ENCODE data around the gene CACNA1A.

CACNA1A gene

DNA sequence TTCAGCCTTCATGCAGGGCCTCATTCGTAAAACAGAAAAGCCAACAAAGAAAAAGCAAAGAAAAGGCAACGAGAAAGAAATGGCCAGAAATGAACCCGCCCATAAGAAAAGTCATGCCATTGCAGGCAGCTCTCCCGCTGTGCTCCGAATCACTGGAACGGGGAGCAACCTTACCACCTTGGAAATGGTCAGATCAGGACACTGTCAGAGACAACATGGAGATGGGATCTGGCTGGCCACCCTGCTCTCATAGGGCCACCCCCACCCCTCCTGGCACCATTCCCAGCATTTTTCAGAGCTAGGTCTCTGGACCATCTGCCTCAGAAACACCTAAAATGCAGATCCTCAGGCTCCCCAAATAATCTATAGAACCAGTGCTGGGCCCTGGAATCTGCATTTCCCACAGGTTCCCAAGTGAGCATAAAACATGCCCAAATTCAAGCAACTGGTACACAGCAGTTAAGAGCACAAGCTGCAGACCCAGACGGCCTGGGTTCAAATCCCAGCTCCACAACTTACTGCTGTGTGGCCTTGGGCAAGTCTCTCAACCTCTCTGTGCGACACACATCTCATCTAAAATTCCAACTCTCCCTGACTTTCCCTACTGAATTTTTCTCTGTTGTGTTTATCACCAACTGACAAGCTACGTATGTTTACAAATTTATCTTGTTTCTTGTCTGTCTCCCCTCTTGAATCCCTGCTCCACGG lies 204.5 kb downstream of the CACNA1A start:
- DNase-seq, result no peak

DNA sequence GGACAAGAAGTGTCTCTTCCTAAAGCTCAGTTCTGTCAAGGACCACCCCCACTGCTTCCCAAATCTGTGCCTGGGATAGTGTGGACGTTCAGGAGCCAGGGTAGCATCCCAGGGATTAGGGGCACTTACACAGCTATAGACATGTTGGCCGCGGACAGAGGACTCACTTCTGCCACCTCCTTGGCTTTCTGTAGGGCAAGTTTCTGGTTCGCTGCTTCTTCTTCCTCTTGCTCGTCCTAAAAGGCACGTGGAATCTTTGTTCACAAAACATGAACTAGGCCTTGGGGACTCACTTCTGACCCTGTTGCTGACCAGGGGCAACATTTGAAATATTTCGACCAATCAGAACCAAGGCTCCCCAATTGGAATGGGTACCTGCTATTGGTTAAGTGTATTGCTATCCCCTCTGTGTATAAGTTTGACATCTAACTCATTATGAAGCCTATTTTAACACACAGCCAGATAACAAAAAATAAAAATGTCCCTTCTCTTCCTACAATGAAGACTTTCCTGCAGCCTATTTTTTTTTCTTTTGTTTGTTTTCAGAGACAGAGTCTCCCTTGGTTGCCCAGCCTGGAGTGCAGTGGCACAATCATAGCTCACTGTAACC lies 205.8 kb downstream of the CACNA1A start:
- no peak for DNase-seq

DNA sequence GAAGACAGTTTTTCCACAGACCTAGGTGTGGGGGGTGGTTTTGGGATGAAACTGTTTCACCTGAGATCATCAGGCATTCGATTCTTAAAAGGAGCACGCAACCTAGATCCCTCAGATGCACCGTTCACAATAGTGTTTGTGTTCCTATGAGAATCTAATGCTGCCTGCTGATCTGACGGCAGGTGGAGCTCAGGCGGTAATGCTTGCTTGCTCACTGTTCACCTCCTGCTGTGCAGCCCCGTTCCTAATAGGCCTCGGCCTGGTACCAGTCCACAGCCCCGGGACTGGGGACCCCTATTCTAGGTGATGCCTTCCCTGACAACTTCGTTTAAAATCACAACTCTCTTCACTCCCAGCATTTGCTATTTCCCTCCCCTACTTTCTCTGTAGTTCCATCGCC lies 206.4 kb downstream of the CACNA1A start:
- DNase-seq, result no peak

DNA sequence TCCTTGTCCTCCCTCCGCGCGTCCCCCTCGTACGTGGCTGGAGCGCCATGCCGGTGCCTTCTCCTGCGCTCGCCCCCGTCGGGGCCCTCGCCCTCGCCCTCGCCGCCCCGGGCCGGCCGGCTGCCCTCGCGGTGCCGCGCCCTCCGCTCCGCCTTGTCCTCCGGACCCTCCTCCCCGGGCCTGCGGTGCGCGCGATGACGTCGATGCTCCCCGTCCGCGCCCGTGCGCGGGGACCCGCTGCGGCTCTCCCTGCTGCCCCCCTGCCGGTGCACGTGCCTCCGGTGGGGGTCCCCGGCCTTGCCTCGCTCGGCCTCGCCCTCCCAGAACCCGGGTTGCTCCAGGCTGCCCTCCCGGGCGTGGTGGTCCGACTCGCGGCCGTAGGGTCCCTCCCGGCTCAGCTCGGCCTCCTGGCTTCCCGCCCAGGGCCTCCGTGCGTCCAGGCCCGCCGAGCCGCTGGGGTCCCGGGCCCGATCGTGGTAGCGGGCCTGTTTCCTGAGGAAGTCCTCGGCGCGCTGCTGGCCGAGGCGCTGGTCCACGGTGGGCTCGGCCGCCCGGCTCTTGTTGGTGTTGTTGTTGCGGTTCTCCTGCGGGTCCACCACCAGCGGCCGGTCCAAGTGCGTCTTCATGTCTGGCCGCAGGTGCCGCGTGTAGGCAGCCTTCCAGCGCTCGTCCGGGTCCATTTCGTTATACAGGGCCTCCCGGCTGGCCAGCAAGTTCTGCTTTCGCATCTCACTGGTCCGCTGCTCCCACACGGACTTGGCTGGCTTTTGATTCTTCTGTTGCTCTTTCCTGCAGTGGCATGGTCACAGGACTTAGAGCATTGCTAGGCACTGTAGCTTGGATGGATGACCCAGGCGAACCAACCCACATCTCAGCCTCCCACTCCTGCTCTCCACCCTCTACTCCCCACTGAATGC lies 207.5 kb downstream of the CACNA1A start:
- no peak for DNase-seq

DNA sequence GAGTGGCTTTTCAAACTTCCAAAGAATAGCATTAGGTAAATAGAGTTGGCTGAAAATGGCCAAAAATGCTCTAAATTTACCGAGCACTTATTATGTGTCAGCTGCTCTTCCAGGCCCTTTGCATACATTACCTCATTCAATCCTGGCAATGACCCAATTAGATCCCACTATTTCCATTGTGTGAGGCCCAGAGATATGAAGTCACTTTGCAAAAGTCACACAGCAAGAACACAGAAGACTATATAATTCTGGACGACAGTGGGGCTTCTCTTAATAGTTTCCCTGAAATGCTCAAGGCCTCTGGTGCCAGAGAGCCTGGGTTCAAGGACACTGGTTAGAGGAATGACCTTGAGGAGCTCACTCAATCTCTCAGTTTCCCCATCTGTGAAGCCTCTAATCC lies 209.3 kb downstream of the CACNA1A start:
- DNase-seq, result no peak

DNA sequence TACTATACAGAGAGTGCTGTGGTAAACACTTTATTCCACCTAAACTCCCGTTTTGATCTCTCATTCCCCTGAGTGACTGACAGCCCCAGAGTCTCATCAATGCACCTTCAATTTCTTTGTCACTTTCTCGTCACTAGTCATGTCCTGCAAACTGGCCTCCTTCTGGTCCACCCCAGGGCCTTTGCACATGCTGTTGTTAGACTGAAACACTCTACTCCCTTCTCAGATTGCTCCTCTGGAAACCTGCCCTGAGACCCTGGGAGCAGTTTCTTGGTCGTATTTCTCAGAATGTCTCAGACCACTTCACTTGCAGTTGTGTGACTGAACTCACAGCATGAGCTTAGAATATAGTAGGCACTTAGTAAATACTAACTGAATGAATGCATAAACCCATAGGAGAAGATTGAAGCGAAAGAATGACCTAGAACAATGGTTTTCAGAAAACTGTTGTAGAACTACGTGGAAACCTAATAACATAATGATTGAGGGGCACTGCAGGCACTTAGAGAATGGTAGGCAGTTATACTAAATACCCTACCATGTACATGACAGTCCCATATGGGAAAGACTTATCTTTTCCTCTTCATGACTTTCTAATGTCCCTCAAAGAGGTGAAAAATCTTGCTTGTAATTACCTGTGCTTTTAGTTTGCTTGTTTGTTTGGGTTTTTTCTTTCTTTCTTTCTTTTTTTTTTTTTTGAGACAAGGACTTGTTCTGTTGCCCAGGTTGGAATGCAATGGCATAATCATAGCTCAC lies 211.3 kb downstream of the CACNA1A start:
- no peak for DNase-seq

DNA sequence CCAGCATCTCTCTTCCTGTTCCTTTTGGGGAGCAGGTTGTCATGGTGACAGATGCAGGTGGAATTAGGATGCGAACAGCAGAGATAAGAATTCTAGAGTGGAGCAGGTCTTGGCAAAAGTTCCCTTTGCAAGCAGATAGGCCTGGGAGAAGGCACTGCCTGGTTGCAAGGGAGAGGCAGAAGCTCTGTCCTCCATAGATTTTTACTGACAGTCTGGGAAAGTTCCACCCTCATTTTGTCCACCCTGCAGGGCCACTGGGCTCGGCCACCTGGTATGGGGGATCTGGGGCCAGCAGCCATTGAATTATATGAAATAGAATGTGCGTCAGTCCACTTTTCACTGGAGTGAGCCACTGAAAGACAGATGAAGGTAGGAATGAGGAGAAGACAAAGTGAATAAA lies 214.4 kb downstream of the CACNA1A start:
- DNase-seq, result no peak

DNA sequence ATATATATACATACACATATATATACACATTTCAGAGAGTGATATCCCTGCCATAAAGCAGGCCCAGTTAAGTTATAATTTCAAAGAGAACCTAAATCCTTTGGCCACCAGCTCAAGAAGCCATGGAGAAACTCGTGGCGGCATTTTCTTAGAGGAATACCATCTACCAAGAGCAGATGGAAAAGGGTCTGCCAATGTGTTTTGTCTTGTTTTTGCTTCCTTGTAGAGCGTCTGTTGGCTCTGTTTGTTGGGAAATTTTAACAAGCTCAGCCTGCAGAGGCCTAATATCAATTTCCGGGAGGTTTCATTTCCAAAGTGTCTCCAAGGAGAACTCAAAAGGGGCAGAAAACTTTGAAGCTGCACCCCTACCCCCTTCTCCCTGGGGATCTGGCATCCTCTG lies 215.5 kb downstream of the CACNA1A start:
- no peak for DNase-seq

DNA sequence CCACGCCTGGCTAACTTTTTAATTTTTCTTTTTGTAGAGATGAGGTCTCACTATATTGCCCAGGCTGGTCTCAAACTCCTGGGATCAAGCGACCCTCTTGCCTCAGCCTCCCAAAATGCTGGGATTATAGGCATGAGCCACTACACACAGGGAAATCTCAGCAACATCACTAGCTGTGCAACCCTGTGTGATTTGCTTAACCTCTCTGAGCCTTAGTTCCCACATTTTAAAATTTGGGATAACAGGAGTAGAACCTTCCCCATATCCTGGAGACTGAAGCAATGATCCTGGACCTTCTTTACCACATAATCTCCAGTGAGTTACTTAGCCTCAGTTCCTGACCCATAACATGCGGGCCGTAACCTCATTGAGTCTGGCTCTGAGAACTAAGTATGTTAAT lies 217.0 kb downstream of the CACNA1A start:
- no peak for DNase-seq

DNA sequence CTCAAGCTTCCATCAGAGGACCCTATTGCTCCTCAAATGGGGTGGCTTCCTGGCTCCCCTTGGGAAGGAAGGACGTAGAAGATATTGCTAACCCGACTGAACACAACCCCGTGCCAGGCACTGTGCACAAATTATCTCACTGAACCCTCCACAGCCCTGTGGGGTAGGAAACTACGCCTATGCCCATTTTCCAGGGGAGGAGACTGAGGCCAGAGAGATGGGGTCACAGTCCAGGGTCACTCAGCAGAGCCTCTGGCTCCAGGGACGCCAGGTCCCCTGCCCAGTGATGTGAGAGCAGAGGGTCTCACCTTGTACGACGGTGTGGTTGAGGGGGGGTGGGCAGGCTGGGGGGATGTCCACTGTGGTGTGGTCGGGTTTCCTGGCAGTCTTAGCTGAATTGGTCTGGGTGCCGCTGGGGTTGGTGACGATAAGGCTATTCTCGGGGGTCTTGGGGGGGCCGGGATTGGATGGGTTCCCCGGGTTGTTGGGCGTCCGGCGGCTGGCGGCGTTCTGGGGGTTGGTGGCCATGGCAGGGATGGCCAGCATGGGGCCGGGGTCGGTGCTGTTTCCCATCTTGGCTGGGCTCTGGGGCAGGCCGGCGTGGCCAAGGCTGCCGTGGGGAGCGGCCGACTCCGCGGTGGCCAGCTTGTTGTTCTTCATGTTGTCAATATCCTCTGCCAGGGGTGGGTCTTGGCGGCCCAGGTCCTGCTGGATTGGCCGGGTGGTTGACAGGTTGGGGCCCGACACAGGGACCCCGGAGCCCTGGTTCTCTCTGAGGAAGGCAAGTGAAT lies 219.9 kb downstream of the CACNA1A start:
- no peak for DNase-seq

DNA sequence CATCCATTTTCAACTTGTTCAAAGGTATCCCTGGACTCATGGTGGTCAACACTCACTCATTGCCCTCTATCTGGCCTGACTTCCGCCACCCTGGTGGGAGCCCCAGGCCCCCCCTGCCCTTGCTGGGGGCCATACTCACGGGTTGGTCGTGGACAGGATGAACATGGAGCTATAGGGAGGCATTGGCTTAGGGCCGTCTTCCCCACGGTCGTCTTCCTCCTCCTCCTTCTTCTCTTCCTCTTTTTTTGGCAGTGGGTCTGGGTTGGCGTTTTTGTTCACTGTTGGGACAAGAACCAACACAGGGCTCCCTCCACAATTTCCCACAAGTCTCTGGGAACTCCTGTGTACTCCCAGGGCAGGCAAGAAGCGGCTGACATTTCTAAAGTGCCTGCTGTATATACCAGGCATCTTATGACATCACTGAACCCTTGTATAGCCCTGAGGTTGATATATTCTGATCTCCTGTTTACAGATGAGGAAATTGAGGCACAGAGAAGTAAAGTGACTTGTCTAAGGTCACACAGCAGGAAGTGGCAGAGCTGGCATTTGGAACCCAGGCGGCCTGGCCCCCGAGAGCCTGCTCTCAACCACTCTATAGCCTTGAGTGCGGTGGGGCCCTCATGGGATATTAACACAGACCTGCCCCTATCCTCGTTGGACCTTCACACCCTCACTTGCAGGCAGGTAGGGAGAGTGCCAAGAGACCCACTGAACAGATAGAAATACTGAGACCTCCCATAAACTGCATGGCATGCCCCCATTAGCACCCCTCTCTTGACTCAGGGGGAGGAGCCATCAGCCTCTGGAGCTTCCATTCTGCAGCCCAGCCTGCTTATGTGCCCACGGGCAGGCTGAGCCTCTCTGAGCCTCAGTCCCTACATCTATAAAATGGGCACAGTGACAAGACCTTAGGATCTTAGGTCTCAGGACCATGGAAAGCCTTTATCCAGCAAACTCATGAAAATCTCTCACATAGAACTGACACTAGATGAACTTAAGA lies 221.1 kb downstream of the CACNA1A start:
- DNase-seq, result no peak

DNA sequence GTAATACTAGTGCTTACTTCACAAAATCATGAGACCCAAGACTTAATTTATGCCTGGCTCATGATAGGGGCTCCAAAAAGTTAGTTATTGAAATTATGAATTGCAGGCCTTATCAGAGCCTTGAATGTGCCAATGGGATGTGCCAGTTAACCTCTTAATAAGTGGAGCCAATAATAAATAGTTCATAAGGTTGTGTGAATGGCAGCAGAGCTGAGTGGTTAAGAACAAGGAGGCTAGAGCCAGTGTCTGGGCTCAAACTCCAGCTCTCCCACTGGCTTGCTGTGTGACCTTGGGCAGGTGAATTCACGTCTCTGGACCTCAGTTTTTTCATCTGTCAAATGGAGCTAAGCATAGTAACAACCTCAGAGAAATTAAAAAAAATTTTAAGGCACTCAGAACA lies 222.4 kb downstream of the CACNA1A start:
- DNase-seq, result no peak

DNA sequence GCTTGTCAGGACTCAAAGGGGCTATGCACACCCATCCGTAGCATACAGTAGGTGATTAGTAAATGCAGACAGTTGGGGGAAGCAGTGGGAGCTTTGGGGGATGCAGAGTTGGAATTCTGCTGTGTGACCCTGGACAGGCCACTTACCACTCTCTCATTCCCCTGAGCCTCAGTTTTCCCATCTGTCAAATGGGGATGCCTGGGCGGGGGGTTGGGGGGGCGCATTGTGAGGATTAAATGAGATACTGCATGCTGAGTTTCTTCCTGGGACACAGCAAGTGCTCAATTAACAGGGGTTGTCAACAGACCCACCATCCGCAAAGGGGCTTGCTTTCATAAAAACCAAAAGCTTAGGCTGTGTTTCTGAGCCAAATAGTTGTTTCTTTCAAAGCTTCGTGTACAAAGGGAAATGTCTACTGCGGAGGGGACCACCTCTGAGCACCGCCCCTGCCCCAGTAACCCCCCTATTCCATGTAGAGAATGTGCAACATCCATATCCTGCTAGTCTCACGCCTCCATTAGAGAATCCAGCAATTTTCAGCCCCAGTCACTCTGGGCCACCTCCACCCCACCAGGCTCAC lies 223.7 kb downstream of the CACNA1A start:
- no peak for DNase-seq

DNA sequence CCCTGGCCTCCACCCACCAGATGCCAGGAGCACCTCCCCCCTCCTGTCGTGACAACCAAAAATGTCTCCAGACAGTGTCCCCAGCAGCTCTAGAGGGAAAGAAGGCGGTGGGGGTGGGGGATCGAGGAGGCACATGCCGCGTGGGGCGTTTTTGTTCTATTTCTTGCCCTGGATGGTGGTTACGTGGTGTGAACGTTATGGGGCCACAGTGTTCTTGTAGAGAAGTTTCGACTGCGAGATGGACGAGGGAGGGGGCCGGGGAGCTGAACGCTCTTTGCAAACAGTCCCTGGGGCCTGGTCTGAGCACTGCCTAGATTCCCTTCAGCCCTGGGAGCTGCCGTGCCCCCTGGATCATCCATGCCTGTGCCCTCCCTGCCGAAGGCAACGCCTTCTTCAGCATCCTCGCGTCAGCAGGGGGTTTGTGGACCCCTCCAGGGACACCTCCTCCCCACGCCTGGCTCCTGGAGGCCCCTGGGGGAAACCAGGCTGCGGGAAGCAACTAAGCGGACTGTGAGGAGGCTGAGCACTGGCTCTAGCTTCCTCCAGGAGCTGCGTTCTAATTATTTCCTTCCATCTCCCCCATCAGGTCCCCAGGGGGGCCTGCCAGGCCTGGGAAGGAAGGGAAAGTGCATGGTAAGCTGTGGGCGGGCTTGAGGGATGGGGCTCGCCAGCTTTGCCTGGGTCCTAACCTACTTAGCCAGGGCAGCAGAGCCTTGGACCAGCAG lies 224.6 kb downstream of the CACNA1A start:
- DNase-seq, result no peak

DNA sequence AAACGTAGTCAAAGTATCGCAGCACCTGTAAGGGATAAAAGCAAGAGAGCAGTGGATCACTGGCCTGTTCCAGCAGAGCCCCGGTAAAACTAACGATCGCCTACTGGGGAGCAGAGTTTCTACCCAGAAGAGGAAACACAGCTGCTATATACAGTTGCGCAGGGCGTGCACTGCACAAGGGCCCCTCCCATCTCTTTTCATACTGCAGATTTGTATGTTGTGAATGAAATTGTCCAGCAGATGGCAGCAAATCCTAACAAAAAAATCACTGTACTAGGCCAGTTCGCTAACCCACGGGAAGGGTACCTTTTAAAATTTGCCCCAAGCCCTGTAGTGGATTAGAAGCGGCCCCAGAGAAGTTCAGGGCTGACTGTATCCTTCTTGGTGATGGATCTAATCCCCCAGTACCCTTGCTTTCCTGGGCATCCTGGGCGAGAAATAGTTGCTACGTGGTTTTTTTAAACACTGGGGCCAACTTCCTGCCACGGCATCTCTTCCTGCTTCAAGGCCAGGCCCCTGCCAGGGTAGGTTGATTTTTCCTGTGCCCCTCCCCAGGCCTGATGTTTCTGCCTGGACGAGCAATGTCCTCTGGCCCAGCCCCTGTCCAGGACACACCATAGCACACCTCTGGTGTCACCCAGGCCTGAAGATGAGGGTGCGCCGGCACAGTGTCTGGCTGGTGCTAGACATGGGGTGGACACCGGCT lies 229.0 kb downstream of the CACNA1A start:
- DNase-seq, result peak; percentile 86

DNA sequence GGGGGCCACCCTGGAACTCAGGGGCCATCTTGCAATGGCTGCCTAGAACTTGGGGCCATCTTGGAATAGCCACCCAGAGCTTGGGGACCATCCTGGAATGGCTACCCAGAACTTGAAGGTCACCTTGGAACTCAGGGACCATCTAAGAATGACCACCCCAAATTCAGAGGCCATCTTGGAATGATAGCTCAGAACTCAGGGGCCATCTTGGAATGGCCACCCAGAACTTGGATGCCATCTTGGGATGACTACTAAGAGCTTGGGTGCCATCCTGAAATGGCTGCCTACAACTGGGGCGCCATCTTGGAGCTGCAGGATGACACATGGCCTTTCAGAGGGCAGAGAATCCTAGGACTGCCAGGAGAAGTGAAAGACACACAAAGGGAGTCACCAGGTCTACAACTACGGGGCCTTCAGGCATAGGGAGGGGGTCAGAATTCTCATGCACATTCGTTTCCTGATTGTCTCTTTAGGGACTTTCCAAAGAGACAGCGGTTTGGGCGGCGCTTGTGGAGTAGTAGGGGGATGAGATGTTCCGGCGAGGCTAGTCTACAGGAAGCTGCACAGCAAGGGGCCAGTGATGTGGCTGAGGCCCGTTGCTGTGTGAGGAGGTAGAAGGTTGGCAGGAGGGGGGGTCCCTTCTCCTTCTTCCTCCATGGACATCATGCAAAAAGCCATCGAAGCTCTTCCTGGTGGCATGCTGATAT lies 231.1 kb downstream of the CACNA1A start:
- DNase-seq, result peak; percentile 36

DNA sequence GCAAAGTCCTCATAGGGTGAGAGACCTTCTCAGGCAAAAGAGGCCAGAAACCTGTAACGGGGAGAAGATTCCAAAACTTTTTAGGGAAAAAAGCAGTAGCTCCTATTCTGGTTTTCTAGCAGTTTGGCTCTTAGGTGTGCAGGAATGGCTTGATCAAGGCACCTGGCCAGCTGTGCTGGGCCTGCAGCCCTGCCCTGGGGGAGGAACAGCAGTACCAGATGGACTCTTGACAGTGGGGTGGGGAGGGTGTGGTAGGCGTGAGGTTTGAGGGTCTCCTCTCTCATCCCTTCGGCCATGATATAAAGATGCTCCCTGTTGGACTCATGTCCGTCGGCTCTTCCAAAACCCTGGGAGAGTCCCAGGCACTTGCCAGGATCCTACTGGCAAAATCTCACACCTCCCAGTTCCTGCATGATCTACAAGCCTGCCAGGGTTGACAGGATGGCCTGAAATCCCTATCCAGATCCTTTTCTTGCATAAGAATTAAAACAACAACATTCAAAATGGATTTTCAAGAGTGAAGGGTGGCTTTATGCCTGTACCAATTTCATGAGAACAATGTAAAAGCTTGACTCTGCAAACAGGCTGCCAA lies 235.7 kb downstream of the CACNA1A start:
- DNase-seq, result no peak

DNA sequence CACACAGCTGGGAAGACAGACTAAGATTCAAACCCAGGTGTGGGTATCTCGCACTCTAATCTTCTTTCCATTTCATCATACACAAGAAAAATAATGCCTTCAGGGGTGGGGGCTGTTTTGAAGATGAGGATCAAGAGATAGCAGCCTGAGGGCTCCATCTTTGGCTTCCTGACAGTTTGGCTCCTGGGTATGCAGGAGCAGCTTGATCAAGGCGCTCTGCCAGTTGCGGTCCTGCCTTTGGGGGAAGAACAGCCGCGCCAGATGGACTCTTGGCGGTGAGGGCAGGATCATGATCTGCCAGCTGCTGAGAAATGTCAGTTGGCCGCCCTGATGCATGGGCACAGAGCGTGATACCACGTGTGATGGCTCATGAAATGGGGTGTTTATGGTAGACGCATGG lies 236.9 kb downstream of the CACNA1A start:
- DNase-seq, result no peak
